GM10266 (cell line): ENCODE data around the gene WFDC5.

Source experiments
- DNase-seq: peaks from one replicate; pipeline ENCODE4 v3.0.0; 2012; ENCODE audit errors: extremely low spot score
- TF ChIP-seq, protein P1 (sequence below): IDR thresholded peaks from 2 replicates; pipeline ENCODE4 v1.5.1; 2012; ENCODE audit warnings: mild to moderate bottlenecking, low read depth; ENCODE audit not compliant: control insufficient read depth, insufficient read depth; ENCODE audit errors: missing control alignments

The WFDC5 gene

DNA sequence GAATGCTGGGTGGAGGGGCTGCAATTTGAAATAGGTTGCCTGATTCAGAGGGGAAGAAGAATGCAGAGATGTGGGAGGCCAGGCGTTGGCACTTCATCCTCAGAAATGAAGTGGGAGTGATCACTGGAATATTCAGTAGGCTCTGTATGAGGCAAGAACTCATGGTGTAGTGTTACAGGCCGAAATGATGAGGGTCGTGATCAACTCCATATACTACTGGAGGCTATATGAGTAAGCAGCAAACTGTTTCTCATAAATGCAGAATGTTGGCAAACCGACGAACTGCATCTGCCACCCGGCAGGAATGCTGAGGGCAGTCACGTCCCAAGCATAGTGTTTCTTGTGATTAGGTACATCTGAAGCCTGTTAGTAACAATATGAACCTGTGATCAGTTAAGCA, 26.7 kb downstream of the WFDC5 start:
- no peak for DNase-seq
- TF ChIP-seq, protein P1, sequence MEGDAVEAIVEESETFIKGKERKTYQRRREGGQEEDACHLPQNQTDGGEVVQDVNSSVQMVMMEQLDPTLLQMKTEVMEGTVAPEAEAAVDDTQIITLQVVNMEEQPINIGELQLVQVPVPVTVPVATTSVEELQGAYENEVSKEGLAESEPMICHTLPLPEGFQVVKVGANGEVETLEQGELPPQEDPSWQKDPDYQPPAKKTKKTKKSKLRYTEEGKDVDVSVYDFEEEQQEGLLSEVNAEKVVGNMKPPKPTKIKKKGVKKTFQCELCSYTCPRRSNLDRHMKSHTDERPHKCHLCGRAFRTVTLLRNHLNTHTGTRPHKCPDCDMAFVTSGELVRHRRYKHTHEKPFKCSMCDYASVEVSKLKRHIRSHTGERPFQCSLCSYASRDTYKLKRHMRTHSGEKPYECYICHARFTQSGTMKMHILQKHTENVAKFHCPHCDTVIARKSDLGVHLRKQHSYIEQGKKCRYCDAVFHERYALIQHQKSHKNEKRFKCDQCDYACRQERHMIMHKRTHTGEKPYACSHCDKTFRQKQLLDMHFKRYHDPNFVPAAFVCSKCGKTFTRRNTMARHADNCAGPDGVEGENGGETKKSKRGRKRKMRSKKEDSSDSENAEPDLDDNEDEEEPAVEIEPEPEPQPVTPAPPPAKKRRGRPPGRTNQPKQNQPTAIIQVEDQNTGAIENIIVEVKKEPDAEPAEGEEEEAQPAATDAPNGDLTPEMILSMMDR: no peak

DNA sequence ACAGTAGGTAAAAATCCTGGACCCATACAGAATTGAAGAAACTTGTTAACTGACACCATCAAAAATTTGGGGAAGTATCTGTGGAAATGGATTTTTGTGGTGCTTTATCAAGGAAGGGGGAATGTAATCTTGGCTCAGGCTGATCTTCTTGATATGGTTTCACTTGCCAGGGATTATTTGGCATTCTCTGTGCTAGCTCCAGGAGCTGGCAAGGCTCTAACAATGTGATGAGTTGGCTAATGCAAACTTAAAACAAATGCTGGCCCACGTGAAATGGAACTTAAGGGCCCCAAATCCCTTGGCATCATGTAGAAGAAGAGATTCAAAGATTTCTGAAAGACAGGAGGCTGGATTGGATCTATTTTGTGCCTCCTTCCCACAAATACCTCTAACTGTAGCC, 27.2 kb downstream of the WFDC5 start:
- DNase-seq: no peak
- TF ChIP-seq, protein P1: no peak

DNA sequence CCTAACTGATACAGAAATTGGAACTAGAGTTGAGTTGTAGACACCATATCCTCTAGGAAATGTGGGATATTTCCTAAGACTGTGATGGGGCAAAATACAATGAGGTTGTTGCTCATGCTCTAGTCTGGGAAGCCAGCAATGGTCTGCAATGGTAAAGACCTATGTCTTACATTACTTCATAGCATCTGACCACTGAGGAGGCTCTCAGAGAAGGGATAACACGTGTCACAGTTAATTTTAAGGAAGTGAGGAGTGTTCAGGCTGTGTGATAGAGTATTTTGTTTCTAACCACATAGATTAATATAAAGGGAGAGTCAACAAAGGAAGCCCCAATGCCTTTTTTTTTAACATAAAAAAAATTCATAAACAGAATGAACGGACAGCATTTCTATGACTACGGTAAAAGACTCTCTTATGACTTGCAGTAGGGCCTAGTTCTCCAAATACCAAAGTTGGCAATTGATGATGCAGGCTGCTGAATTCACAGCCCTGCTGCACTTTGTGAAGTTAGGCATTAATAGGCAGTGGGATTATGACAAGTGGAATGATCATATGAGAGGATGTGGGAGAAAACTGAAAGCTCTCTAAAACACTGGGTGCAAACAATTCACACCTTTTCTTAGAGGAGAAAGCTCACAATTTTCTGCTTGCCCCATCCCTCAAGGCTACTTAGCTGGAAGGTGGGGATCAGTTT, 27.7 kb downstream of the WFDC5 start:
- no peak for DNase-seq
- TF ChIP-seq, protein P1: no peak

DNA sequence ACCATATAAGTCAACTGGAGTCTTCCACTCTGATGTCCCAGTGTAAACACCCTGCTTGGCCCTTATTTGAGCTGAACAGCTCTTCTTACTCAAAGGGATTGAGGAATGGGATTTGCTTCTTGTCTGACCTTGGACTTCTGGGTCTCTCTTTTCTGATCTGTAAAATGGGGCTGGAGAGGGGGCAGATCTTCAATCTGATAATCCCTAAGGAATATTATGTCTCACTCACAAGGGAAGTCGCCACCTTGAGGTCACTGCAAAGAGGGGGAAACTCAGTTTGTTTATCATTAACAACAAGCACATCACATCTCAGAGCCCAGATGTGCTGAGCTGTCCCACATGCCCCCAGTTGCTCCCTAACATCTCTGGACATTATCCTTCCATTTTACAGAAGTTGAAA, 29.1 kb downstream of the WFDC5 start:
- no peak for DNase-seq
- TF ChIP-seq, protein P1: no peak

DNA sequence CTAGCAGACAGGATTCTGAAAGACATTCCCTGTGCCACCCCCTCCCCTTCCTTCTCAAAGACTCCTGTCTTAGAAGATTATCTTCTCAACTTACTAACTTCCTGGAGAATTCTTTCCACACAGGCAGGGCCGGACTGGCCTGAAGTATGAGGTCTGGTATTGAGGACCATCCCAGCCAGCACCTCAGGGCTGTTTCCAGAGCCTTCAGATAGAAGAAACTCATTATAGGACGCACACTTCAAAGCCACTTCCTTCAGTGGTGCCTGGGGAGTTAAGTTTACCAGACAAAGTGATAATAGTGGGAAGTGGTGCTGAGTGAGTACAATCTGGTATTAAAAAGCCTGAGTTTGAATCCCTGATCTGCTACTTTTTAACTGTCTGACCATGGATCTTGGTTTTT, 29.7 kb downstream of the WFDC5 start:
- no peak for DNase-seq
- TF ChIP-seq, protein P1: no peak

DNA sequence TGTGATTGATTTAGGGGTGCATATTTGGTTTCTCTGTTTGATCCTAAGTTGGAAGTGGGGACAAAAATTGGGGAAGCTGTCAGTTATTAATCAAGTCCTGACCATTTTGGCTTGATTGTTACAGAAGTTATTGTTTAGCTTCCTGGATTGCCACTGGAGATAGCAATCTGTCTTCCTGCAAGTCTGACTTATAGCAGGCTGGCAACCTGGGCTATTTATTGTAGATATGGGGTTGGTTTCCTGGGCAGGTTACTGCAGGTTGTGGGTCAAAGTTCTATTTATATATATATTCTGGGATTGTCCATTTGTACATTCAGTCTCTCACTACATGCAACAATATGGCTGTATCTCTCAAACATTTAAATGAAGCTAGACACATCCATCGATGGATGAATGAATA, 31.8 kb downstream of the WFDC5 start:
- TF ChIP-seq, protein P1: no peak

DNA sequence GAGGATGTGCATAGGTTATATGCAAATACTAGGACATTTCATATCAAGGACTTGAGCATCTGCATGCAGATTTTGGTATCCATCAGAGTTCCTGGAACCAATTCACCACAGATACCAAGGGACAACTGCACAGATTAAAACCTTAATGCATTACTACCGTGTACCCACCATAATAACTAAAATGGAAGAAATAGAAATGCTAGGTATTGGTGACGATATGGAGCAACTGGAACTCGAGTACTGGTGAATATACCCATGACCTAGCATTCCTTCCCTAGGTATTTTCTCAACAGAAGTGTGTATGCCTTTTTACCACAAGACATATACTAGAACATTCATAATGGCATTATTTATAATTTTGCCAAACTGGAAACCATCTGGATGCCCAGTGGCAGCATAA, 32.5 kb downstream of the WFDC5 start:
- TF ChIP-seq, protein P1: no peak
- DNase-seq: no peak

More for the DNA sequence above, 31.8 kb downstream of the WFDC5 start:
- no peak for DNase-seq
